Neural cell (in vitro differentiated cells): ENCODE results near the gene EIF3D. TPM values are rescaled to one million over a fixed set of nuclear protein-coding genes. Genes with fewer than 3 reads are reported as not detected.

ENCODE experiments used
- H2AFZ ChIP-seq: fragments of 200-600, 300-800 bp; sonication (generic), shearing (Covaris generic); 2 replicates; pipeline ENCODE4 v1.6.0; 2014; ENCODE audit warnings: low read depth, mild to moderate bottlenecking, antibody characterized with exemption, low read length, moderate library complexity
- H3F3A ChIP-seq: fragments of 200-600 bp; shearing (Covaris generic); 2 replicates; pipeline ENCODE4 v1.6.1; 2016; ENCODE audit warnings: mild to moderate bottlenecking, moderate library complexity, mixed read lengths, antibody characterized with exemption, low read length; ENCODE audit not compliant: insufficient read depth, poor library complexity, severe bottlenecking
- H3K27ac ChIP-seq: fragments of 200-600, 300-800 bp; sonication (generic), shearing (Covaris generic); 2 replicates; pipeline ENCODE4 v1.5.1; 2014; ENCODE audit warnings: mild to moderate bottlenecking, low read length, moderate library complexity
- H3K27me3 ChIP-seq: fragments of 300-800, 200-600 bp; sonication (generic), shearing (Covaris generic); 2 replicates; pipeline ENCODE4 v1.6.0; 2014; ENCODE audit warnings: mild to moderate bottlenecking, low read depth, low read length, moderate library complexity; ENCODE audit not compliant: insufficient read depth
- H3K36me3 ChIP-seq: fragments of 300-800, 200-600 bp; sonication (generic), shearing (Covaris generic); 2 replicates; pipeline ENCODE4 v1.5.1; 2014; ENCODE audit warnings: mild to moderate bottlenecking, antibody characterized with exemption, low read length, moderate library complexity; ENCODE audit not compliant: insufficient read depth
- H3K4me2 ChIP-seq: fragments of 300-800, 200-600 bp; sonication (generic), shearing (Covaris generic); 2 replicates; pipeline ENCODE4 v1.6.0; 2014; ENCODE audit warnings: mild to moderate bottlenecking, low read length
- H3K4me3 ChIP-seq: fragments of 300-800, 200-600 bp; sonication (generic), shearing (Covaris generic); 2 replicates; pipeline ENCODE4 v1.5.1; 2014; ENCODE audit warnings: mild to moderate bottlenecking, low read length, moderate library complexity
- H3K79me2 ChIP-seq: fragments of 200-600 bp; shearing (Covaris generic); replicated peaks from 2 replicates; pipeline ENCODE4 v1.6.0; 2014; ENCODE audit warnings: mild to moderate bottlenecking, low read length, moderate library complexity; ENCODE audit not compliant: insufficient read depth
- H3K9ac ChIP-seq: fragments of 300-800, 200-600 bp; sonication (generic), shearing (Covaris generic); 2 replicates; pipeline ENCODE4 v1.6.1; 2016; ENCODE audit warnings: mild to moderate bottlenecking, low read length, mixed read lengths
- H3K9me2 ChIP-seq: fragments of 200-600 bp; shearing (Covaris generic); 2 replicates; pipeline ENCODE4 v1.6.1; 2016; ENCODE audit warnings: mild to moderate bottlenecking, low read length, mixed read lengths; ENCODE audit not compliant: insufficient read depth
- H3K9me3 ChIP-seq: fragments of 200-600, 300-800 bp; sonication (generic), shearing (Covaris generic); 2 replicates; pipeline ENCODE4 v1.6.1; 2016; ENCODE audit warnings: mild to moderate bottlenecking, mixed run types, low read length, moderate library complexity, mixed read lengths
- H4K20me1 ChIP-seq: fragments of 200-600 bp; shearing (Covaris generic); 2 replicates; pipeline ENCODE4 v1.6.1; 2016; ENCODE audit warnings: mild to moderate bottlenecking, mixed run types; ENCODE audit not compliant: insufficient read depth
- CTCF ChIP-seq: fragments of 450-650 bp; IDR thresholded peaks from 2 replicates; pipeline ENCODE4 v1.5.1; 2014; ENCODE audit warnings: antibody characterized with exemption, mild to moderate bottlenecking, moderate library complexity; ENCODE audit not compliant: poor library complexity, severe bottlenecking
- EP300 ChIP-seq: fragments of 450-650 bp; conservative IDR thresholded peaks from 2 replicates; pipeline ENCODE4 v1.6.1; 2014; ENCODE audit warnings: antibody characterized with exemption, mild to moderate bottlenecking, moderate library complexity; ENCODE audit not compliant: poor library complexity, severe bottlenecking
- EZH2 ChIP-seq: fragments of 200-600, 300-800 bp; shearing (Covaris generic), sonication (generic); IDR thresholded peaks from 2 replicates; pipeline ENCODE4 v1.6.1; 2014; ENCODE audit warnings: antibody characterized with exemption, low read length, borderline replicate concordance, mild to moderate bottlenecking; ENCODE audit not compliant: insufficient read depth, poor library complexity, severe bottlenecking
- MXI1 ChIP-seq: fragments of 450-650 bp; conservative IDR thresholded peaks from 2 replicates; pipeline ENCODE4 v1.6.1; 2014; ENCODE audit warnings: antibody characterized with exemption, mild to moderate bottlenecking; ENCODE audit not compliant: poor library complexity, severe bottlenecking
- POLR2AphosphoS5 ChIP-seq: IDR thresholded peaks from 2 replicates; pipeline ENCODE4 v1.6.1; 2012
- RAD21 ChIP-seq: fragments of 450-650 bp; conservative IDR thresholded peaks from 2 replicates; pipeline ENCODE4 v1.6.1; 2014; ENCODE audit warnings: antibody characterized with exemption, mild to moderate bottlenecking, moderate library complexity
- REST ChIP-seq: IDR thresholded peaks from 2 replicates; pipeline ENCODE4 v1.6.1; 2012; ENCODE audit warnings: borderline replicate concordance
- SMC3 ChIP-seq: fragments of 450-650 bp; conservative IDR thresholded peaks from 2 replicates; pipeline ENCODE4 v1.6.1; 2014; ENCODE audit warnings: antibody characterized with exemption, mild to moderate bottlenecking, moderate library complexity; ENCODE audit not compliant: poor library complexity
- TAF1 ChIP-seq: IDR thresholded peaks from 2 replicates; pipeline ENCODE4 v1.6.1; 2012; ENCODE audit warnings: low read depth
- polyA plus RNA-seq: library from polyadenylated mRNA; depleted of rRNA; stranded (reverse); fragments of >200 nt; gene quantifications from 2 replicates; pipeline ENCODE4 v1.2.3, GENCODE V29; 2014

EIF3D gene
- polyA plus RNA-seq, 1 donor from 2014 or later, result 133 TPM

DNA sequence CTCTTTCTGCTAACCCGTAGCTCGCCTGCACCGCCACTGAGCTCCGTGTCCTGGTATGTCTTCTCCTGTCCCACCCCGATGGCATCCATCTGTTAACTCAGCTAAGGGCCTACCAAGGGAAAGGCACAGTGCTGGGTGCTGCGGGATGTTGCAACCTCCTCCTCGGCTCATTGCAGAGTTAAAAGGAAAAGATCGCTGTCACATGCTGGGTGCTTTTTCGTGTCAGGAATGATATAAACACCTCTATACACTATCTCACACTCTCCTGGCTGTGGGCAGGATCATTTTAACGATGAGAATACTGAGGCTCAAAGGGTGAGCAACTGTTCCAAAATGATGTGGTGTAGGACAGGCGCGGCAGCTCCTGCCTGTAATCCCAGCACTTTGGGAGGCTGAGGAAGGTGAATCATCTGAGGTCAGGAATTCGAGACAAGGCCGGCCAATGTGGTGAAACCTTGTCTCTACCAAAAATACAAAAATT is 57.6 kb downstream of the EIF3D start:
- H3K36me3 ChIP-seq, result peaks cover 5% of the 10 kb centered on the region
- H3K9ac ChIP-seq, result no peak overlapping the region
- no peaks in the 10 kb centered on the region for H3F3A ChIP-seq
- TF ChIP-seq EZH2, result no peak
- TF ChIP-seq SMC3, result no peak
- no peak for TF ChIP-seq CTCF
- TF ChIP-seq RAD21, result no peak
- TF ChIP-seq REST, result no peak
- no peak for TF ChIP-seq TAF1
- no peak for TF ChIP-seq EP300
- TF ChIP-seq POLR2AphosphoS5, result no peak
- no peak for TF ChIP-seq MXI1
- H3K27me3 ChIP-seq, result no peaks in the 10 kb centered on the region
- H3K27ac ChIP-seq, result no peak overlapping the region
- H3K4me3 ChIP-seq, result no peak overlapping the region
- H3K9me2 ChIP-seq, result no peaks in the 10 kb centered on the region
- H3K9me3 ChIP-seq, result no peaks in the 10 kb centered on the region
- H3K4me2 ChIP-seq, result no peak overlapping the region
- no peak overlapping the region for H2AFZ ChIP-seq
- no peaks in the 10 kb centered on the region for H3K79me2 ChIP-seq
- no peaks in the 10 kb centered on the region for H4K20me1 ChIP-seq

DNA sequence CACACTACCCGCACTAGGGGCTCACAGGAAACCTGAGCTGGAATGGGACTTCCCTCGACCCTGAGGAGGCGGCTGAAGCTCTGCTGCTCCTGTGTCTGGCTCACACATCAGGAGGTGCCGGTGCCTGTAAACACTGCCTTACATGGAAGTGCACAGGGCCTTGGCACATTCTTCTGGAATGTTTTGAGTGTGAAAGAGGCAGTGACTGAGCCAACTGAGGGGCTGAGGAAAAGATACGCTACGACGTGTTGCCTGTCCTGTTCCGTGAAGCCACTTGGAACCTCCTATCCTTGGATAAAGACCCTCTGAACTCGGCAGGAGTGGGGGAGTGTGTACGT is 58.0 kb downstream of the EIF3D start:
- Histone ChIP-seq H3K27ac (no peak overlapping the region), H3K27me3 (no peaks in the 10 kb centered on the region), H3K4me2 (no peak overlapping the region), H3K36me3 (peaks cover 4% of the 10 kb centered on the region), H2AFZ (no peak overlapping the region), H3K79me2 (no peaks in the 10 kb centered on the region), H3K9ac (no peak overlapping the region), H3K9me3 (no peaks in the 10 kb centered on the region), H4K20me1 (no peaks in the 10 kb centered on the region), H3K4me3 (no peak overlapping the region), H3F3A (no peaks in the 10 kb centered on the region), H3K9me2 (no peaks in the 10 kb centered on the region)
- TF ChIP-seq REST (no peak), TAF1 (no peak), POLR2AphosphoS5 (no peak), EP300 (no peak), EZH2 (no peak), SMC3 (no peak), CTCF (no peak), RAD21 (no peak), MXI1 (no peak)
